Activated naive CD4-positive, alpha-beta T cell treated with anti-CD3 and anti-CD28 coated beads, Interleukin-2, amount 50 U/mL, for 16 hours (primary cell): ENCODE results near the gene BAHD1.

Experiments used
- DNase-seq: peaks from one replicate; pipeline ENCODE4 v3.0.0-alpha.2; 2020

Gene BAHD1

DNA sequence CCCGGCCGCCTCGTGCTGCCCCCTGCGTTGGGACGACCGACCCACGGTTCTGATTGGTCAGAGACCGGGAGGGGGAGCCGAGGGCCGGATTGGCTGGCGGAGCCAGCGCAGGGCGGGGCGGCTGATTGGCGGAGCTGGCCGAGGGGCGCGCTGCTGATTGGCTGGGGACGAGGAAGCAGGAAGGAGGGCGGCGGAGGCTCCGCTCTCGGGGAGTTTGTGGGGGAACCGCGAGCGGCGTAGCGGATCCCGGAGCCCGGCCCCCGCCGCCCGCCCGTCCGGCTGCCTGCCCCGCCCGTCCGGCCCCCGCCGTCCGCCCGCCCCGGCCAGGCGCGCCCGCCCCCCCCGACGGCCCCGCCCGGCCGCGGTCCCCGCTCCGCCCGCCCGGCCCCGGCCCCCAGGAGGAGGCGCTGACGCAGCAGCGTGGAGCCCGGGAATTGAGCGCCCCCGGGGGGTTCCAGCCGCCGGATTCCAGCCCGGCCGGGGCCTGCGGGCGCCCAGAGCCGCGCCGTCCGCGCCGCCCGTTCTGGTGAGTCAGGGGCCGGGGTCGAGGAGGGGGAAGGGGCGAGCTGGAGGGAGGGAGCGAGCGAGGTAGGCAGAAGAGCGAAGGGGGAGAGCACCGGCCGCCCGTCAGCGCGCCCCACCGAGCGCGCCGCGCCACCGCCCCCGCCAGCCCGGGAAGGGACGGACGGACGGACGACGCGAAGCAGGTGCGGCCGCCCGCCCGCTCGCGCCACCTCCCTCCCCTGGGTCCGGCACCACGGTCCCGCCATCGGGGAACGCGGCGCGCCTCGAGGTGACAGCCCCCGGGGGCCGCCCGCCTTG is at the start of gene BAHD1:
BAHD1 (plus strand) TSS at position 211 of the 822 bp plus-strand sequence. CDS start 17,512 bp downstream, outside the sequence.
- peak; percentile 97 for DNase-seq

DNA sequence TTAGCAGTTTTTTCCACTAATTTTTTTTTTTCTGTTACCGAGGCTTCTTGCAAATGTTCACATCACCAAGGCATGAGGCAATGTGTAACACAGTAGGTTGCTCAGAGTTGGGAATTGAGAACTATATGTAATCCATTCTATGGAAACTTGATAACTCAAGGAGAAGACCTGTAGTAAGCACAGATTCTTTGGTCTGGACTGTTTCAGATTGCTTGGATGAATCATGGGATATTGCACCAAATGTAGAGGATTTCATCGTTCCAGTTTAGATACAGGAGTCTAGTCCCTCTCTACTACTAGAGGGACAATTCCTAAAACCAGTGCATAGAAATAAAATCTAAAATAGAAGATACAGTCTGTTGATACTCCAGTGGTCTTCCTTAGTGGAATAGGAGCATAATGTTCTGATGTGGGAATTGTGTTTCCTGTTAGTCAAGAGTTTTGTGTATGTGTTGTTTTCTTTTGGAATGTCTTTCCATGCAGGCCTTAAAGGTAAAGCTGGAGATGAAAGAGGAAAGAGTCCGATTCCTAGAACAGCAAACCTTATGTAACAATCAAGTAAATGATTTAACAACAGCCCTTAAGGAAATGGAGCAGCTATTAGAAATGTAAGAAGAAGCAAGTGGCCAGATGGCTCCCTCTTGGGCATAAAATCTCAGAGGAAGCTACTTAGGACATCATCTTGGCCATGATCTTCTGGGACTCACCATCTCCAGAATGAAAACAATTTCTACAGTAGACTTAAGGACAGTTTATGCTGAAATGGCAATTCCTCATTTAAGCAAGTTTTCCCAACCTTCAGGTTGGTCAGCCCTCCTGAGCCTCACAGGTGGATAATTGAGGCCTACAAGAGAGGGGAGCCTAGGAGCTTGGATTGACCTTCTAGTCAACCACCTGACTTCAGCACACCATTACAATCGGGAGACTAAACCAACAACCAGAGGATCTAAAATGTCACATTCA is 47.5 kb upstream of the BAHD1 start:
- no peak for DNase-seq

DNA sequence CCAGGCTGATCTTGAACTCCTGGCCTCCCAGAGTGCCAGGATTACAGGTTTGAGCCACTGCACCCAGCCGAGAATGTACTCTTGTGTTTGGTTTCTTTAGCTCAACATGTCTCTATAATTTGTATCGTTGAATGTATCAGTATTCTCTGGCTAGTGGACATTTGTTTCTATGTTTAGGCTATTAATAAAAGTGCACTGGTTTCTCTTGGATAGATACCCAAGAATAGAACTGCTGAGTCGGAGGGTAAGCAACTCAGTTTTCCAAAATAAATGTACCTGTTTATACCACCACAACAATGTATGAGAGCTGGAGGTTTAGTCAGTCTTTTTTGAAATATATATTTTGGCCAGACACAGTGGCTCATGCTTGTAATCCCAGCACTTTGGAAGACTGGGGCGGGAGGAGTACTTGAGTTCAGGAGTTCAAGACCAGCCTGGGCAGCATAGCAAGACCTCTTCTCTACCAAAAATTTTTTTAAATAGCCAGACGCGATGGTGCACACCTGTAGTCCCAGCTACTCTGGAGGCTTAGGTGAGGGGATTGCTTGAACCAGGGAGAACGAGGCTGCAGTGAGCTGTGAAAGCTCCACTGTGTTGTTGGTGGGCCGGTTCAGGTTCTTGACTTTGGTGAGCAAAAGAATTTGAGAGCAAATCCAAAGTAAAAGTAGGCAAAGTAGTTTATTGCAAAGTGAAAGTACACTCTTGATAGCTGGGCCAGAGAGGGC is 42.9 kb upstream of the BAHD1 start:
- no peak for DNase-seq

DNA sequence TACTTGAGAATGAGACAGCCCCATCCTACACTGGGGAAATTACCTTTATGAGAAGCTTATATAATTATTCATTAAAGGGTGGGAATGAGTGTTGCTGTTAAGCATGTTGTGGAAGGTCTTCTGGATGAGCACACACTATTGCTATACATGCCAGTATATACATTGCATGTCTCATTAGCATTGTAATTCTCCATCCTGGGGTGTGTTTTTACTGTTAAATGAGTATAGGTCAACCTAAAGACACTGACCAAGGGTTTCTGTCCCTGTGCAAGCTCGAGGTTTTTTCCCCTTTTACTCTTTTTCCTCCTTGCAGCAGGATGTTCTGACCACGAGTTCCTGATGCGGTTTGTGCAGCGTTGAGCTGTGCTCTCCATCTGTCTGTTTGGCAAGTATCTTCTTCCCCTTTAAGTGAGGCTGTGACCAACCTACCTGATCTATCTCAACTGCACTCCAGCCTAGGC is 42.3 kb upstream of the BAHD1 start:
- DNase-seq, result no peak

DNA sequence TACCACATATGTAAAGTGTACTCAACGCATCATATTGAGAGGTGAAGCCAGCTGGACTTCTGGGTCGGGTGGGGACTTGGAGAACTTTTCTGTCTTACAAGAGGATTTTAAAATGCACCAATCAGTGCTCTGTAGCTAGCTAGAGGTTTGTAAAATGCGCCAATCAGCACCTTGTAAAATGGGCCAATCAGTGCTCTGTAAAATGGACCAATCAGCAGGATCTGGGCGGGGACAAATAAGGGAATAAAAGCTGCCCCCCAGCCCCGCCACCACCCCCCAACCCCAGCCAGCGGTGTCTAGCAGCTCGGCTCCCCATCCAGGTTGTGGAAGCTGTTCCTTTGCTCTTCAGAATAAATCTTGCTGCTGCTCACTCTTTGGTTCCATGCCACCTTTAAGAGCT is 41.4 kb upstream of the BAHD1 start:
- no peak for DNase-seq

DNA sequence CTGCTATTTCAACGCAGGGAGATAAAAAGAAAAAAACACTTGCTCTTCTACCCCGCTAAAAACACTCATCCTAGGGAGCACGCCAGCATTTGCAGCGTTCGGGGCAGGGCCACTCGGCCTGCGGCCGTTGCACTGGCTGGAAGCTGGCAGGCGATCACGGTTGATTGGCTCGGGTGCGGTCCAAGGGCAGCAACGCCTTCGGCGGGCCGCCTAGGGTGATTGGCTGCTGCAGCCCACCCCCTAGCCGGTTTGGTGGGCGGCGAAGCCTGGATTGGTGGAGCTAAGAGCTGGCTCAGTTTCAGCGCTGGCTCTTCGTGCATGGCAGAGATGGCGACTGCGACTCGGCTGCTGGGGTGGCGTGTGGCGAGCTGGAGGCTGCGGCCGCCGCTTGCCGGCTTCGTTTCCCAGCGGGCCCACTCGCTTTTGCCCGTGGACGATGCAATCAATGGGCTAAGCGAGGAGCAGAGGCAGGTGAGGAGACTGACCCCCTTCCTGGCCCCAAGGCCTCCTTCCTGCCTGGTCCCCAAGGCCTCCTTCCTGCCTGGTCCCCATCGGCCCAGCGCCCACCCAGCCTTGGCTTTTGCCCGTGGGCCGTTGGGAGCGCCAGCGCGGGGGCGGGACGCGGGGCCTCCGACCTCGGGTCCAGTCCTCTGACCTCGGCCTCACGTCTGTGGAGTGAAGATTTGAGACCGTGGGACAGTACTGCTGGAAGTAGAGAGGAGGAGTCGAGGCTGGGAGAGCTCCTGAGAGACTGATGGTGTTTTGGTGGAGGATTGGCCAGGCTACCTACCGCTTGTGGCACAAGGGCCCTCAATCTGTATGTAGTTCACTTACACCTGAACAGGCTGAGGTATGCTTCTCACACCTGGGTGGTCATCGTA is 35.0 kb upstream of the BAHD1 start, which contains the start of gene IVD:
IVD (plus strand) TSS at position 295 of the 881 bp plus-strand sequence; CDS start at position 328, 33 bp downstream.
- peak; percentile 93 for DNase-seq

DNA sequence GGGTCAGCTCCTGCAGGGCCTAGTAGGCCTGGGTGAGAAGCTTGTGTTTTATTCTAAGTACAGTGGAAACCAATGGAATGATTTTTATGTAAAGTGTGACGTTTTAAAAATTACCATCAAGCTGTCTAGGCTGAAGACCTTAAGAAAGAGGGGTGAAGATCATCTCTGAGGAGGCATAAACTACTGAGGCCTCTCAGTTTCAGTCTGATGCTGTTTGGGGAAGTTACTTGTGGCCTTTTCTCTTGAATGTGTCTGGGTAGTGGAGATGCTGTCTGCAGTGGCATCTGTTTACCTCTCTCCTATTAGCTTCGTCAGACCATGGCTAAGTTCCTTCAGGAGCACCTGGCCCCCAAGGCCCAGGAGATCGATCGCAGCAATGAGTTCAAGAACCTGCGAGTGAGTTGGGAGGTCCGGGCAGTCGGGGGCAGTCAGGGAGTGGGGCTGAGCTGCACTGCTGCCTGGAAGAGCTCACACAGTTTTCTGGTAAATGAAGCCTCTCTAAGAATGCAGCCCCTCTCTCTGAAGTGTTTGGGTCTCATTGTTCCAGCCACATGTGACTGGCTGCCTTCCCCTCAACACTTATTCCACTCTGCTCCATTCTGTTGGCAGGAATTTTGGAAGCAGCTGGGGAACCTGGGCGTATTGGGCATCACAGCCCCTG is 33.3 kb upstream of the BAHD1 start:
- no peak for DNase-seq

DNA sequence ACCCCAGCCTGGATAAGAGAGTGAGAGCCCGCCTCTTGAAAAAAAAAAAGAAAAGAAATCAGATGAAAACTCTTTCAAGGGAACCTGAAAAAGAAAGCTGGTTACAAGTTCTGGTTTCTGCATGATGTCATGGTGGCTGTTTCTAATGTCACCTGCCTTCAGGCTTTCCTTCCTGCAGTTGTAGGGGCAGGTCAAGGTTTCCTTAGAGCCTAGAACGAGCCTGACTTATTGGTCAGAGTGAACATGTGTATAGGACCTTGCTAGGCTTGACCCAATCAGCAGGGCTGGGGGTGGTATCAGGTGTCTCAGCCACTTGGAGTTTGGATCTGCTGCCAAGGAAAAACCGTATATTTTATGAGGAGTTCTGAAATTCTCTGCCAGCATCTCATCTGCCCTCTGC is 31.4 kb upstream of the BAHD1 start:
- no peak for DNase-seq

DNA sequence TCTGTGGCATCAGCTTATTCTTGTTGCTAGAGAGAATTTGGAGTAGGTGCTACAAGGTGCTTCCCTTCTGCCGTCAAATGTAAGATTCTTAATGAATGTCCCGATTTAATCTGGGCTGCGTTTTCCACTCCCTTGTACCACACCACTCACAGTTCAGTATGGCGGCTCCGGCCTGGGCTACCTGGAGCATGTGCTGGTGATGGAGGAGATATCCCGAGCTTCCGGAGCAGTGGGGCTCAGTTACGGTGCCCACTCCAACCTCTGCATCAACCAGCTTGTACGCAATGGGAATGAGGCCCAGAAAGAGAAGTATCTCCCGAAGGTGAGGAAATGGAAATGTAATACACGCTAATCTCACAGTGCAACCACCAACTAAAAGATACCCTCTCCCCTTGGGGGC is 30.3 kb upstream of the BAHD1 start:
- no peak for DNase-seq

DNA sequence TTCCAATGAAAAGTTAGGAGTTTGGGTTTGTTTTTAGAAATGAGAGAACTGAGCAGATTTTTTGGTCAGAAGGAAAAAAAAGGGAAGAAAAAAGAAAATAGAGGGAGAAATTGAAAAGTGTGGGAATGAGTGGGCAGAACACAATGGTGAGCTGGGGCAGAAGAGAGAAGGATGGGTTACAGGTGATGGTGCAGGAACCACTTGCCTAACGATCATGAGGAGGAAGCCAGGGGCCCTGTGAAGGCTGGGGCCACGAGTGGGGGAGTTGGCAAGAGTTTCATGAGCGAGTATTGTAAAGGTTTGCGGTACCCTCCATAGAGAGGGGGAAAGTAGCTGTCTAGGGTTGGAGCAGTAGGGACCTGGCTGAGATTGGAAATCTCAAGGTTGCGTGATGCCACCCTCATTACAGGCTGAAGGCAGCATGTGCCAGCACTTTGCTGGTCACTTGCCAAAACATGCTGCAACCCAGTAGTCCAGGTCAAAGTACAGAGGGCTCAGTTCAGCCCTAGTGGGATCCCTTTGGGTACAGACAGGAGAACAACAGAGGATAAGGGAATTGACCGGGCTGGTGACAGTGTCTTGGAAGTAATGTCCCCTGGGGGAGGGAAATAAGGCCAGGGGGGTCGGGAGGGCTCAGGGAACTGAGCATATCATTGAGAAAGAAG is 28.5 kb upstream of the BAHD1 start:
- DNase-seq, result no peak

DNA sequence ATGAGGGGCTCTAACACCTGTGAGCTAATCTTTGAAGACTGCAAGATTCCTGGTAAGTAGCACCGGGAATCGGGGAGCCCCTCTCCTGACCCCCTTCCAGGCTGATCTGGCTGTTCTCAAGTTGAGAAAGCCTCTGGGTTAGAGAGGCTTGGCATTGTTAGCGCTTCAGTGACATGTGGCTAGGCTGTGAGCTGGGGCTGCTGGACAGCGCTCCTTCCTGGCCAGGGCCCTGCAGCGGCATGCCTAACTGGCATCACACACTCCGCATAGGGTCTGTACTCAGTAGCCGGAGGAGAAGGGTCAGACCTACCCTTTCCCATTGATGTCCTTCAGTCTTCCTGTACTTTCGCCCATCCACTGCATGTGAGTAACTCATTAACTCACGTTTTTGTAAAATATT is 27.7 kb upstream of the BAHD1 start:
- no peak for DNase-seq

DNA sequence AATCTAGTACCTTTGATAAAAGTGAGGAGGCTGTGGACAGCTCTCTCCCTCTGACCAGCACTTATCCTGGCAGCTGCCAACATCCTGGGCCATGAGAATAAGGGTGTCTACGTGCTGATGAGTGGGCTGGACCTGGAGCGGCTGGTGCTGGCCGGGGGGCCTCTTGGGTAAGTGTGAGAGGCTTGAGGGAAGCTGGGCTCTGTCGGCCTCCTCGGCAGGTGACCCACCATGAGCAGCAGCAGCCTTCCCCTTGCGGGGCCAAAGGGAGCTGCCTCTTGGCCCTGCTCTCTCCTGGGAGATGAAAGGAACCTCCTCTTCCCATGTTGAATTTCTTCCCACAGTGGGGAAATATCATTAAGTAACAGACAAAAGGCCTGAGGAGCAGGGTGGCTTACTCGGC is 25.9 kb upstream of the BAHD1 start:
- no peak for DNase-seq

DNA sequence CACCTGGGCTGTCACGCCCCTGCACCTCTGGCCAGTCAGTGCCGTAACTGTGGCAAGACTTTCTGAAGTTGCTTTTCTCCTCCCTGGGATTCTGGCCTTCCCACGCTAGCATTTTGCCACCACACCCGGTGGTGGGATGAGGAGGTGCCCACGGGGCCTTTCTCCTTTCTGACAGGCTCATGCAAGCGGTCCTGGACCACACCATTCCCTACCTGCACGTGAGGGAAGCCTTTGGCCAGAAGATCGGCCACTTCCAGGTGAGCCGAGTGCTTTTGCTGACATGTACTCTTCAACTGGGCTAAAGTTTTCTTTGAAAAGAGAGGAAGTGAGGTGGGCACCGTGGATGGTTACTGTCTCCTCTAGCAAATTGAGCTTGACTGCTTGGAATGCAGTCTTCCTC is 25.5 kb upstream of the BAHD1 start:
- no peak for DNase-seq

DNA sequence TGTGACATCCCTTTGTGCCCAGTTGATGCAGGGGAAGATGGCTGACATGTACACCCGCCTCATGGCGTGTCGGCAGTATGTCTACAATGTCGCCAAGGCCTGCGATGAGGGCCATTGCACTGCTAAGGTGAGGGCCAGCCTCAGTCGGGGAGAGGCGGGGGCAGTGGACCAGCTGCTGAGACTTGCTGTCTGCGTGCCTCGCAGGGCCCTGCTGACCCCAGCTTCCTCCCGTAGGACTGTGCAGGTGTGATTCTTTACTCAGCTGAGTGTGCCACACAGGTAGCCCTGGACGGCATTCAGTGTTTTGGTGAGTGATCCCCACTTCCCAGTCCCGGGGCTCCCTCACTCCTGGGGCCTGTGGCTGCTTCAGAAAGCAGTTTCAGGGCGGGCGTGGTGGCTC is 24.7 kb upstream of the BAHD1 start:
- DNase-seq, result no peak

DNA sequence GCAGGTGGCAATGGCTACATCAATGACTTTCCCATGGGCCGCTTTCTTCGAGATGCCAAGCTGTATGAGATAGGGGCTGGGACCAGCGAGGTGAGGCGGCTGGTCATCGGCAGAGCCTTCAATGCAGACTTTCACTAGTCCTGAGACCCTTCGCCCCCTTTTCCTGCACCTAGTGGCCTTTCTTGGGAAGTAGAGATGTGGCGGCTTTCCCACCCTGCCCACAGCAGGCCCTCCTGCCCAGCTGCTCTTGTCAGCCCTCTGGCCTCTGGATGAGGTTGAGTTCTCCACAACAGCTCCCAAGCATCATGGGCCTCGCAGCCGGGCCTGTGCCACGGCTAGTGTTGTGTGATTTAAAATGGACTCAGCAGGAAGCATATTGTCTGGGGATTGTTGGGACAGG is 22.6 kb upstream of the BAHD1 start:
- no peak for DNase-seq

DNA sequence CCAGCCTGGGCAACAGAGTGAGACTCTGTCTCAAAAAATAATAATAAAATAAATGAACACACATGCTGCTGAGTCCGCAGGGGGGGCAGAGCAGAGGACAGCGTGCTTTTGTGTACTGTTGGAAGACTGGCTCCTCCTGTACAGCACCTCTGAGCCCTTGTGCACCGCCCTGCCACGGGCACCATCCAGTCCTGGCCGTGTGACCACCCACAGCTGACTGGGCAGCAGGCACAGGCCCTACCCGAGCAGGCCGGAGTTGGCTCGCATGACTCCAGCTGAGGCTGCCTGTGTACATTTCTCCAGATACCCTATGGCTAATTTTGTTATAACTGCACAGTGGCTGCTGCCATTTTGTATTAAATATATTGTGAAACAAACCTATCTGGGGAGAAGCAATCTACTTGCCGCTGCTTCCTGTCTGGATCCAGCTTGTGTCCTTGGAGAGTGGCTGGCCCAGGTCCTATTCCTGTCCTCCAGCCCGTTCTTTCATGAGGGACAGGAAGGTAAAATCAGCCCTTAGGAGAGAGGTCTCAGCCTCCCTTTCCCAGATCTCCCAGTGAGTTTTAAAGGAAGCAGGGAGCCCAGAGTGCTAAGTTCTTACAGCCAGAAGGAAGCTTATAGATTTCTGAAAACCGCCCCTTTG is 20.6 kb upstream of the BAHD1 start:
- no peak for DNase-seq

DNA sequence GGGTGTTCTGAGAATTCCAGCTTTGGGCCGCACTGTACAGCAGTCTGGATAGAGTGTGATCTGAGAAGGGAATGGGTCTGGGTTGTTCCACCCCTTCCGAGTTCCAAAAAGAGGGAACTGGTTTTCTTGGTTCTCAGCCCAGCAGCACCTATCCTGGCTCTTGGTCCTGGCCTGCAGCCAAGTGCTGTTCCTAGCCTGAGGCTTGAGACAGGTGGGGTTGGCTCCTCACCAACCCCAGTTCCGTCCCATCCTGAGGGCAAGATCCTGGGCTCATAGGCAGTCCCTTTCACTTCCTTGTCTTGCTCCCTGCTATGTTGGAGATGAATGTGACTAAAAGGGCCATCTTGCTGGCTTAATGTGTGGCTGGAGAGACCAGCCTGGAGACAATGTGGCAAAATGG is 20.0 kb upstream of the BAHD1 start:
- no peak for DNase-seq

DNA sequence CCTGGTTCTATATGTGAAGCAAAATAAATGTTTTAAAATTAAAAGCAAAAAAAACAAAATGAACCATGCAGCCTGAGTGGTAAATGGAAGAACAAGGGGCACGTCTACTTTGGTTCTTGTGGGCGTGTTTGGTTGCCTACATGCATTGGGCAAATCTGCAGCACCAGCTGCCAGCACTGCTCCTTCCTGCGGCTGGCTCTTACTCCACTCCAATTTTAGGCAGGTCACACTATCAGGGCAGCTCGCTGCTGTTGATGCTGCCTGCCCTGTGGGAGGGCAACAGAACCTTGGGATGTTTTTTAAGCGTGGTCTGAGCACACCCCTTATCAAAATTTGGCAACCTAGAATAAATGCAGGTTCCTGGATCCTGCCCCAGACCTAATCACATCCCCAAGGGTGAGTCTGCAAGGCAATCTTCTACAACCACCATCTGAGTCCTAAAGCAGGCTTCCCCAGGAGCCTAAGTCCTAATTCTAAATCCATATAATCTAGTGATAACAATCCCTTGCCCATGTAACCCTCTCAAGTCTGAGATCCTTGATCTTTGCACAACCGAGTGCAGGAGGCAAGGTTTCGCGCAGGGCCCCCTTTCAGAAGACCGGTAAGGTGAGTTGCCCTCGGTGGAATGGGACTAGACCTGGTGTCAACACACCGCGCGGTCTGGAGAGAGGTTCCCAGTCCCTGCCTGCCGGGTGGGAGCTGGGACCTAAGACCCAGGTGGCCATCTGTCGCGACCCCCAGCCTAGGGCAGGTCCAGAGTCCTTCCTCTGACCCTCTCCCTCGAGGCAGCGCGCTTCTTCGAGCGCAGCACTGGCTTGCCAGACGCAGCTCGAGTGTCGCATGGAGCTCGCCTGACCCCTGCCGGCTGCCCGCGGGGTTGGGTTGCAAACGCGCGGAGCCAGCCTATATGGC is 19.3 kb upstream of the BAHD1 start:
- peak; percentile 85 for DNase-seq

DNA sequence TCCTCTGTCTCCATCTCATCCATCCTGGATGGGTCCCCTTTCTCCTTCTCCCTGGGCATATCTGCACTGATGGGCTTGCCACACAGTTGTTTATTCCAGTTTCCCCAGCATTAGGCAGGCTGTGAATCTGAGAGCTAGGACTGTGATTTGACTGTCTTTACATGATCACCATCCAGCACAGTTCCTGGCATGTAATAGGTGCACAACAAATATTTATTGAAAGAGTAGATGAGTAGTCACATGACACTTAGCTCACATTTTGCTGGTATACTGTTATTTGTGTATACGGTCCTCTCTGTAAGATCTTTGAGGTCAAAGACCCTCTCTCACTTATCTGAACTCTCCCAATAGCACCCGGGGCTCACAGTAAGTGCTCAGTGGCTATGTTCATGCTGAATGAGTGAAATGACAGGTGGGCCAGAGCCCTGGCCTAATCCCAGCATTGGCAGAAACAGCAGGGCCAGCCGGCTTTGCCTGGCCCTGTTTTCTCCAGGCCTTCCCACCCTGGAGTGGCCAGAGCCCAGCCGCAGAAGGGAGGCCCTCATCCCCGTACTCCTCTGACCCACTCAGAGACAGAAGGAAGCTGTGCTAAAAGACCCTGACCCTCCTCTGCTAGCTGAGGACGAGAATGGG is 16.2 kb upstream of the BAHD1 start:
- no peak for DNase-seq
